ENCODE results near the gene ARRB1. TPM values are rescaled to one million over a fixed set of nuclear protein-coding genes. Genes with fewer than 3 reads are reported as not detected.

The ARRB1 gene
- total and polyA plus RNA-seq, 2 of the 13 experiments (the other 11 are each of a cell fraction or from before 2014, with no cell fraction given) = 22.5 to 35.7 TPM

- TF ChIP-seq, protein P1, sequence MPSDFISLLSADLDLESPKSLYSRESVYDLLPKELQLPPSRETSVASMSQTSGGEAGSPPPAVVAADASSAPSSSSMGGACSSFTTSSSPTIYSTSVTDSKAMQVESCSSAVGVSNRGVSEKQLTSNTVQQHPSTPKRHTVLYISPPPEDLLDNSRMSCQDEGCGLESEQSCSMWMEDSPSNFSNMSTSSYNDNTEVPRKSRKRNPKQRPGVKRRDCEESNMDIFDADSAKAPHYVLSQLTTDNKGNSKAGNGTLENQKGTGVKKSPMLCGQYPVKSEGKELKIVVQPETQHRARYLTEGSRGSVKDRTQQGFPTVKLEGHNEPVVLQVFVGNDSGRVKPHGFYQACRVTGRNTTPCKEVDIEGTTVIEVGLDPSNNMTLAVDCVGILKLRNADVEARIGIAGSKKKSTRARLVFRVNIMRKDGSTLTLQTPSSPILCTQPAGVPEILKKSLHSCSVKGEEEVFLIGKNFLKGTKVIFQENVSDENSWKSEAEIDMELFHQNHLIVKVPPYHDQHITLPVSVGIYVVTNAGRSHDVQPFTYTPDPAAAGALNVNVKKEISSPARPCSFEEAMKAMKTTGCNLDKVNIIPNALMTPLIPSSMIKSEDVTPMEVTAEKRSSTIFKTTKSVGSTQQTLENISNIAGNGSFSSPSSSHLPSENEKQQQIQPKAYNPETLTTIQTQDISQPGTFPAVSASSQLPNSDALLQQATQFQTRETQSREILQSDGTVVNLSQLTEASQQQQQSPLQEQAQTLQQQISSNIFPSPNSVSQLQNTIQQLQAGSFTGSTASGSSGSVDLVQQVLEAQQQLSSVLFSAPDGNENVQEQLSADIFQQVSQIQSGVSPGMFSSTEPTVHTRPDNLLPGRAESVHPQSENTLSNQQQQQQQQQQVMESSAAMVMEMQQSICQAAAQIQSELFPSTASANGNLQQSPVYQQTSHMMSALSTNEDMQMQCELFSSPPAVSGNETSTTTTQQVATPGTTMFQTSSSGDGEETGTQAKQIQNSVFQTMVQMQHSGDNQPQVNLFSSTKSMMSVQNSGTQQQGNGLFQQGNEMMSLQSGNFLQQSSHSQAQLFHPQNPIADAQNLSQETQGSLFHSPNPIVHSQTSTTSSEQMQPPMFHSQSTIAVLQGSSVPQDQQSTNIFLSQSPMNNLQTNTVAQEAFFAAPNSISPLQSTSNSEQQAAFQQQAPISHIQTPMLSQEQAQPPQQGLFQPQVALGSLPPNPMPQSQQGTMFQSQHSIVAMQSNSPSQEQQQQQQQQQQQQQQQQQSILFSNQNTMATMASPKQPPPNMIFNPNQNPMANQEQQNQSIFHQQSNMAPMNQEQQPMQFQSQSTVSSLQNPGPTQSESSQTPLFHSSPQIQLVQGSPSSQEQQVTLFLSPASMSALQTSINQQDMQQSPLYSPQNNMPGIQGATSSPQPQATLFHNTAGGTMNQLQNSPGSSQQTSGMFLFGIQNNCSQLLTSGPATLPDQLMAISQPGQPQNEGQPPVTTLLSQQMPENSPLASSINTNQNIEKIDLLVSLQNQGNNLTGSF (CRISPR knock-in tag; IDR thresholded peaks at IDR 0.05) = 0 out of 2 replicates have a peak, but pooled peaks have one; percentile 16
- TF ChIP-seq, protein P2, sequence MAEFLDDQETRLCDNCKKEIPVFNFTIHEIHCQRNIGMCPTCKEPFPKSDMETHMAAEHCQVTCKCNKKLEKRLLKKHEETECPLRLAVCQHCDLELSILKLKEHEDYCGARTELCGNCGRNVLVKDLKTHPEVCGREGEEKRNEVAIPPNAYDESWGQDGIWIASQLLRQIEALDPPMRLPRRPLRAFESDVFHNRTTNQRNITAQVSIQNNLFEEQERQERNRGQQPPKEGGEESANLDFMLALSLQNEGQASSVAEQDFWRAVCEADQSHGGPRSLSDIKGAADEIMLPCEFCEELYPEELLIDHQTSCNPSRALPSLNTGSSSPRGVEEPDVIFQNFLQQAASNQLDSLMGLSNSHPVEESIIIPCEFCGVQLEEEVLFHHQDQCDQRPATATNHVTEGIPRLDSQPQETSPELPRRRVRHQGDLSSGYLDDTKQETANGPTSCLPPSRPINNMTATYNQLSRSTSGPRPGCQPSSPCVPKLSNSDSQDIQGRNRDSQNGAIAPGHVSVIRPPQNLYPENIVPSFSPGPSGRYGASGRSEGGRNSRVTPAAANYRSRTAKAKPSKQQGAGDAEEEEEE (CRISPR knock-in tag; IDR thresholded peaks at IDR 0.05; ENCODE audit: borderline replicate concordance) = no peak
- no peak for TF ChIP-seq NCOA2 (CRISPR knock-in tag; IDR thresholded peaks at IDR 0.05)
- TF ChIP-seq MYNN (CRISPR knock-in tag; IDR thresholded peaks at IDR 0.05; ENCODE audit: low read depth) = no peak
- no peak for TF ChIP-seq YY1 (IDR thresholded peaks at IDR 0.05; ENCODE audit: insufficient read depth, insufficient replicate concordance, low read depth, low read length)
- TF ChIP-seq, protein P3, sequence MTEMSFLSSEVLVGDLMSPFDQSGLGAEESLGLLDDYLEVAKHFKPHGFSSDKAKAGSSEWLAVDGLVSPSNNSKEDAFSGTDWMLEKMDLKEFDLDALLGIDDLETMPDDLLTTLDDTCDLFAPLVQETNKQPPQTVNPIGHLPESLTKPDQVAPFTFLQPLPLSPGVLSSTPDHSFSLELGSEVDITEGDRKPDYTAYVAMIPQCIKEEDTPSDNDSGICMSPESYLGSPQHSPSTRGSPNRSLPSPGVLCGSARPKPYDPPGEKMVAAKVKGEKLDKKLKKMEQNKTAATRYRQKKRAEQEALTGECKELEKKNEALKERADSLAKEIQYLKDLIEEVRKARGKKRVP (CRISPR knock-in tag; IDR thresholded peaks at IDR 0.05) = no peak
- peak; percentile 30; the same call in 1 of the 2 replicates for TF ChIP-seq ZNF776 (CRISPR knock-in tag; IDR thresholded peaks at IDR 0.05)
- peak; percentile 70; the same call in 1 of the 2 replicates for TF ChIP-seq ZNF616 (CRISPR knock-in tag; IDR thresholded peaks at IDR 0.05; ENCODE audit: low read depth)
- no peak for TF ChIP-seq ZNF510 (CRISPR knock-in tag; IDR thresholded peaks at IDR 0.05; ENCODE audit: low read depth)
- TF ChIP-seq RAD51 (IDR thresholded peaks at IDR 0.05; ENCODE audit: borderline replicate concordance) = no peak
- no peak for TF ChIP-seq ZC3H4 (CRISPR knock-in tag; IDR thresholded peaks at IDR 0.05; ENCODE audit: borderline replicate concordance)
- no peak for TF ChIP-seq FOXK2 (IDR thresholded peaks at IDR 0.05)
- no peak for TF ChIP-seq SETDB1 (CRISPR knock-in tag; IDR thresholded peaks at IDR 0.05; ENCODE audit: borderline replicate concordance)
- TF ChIP-seq FOXO1 (CRISPR knock-in tag; IDR thresholded peaks at IDR 0.05) = 0 out of 2 replicates have a peak, but pooled peaks have one; percentile 16
- TF ChIP-seq ZNF589 (CRISPR knock-in tag; conservative IDR thresholded peaks at IDR 0.05) = peak; percentile 79; the same call in 1 of the 2 replicates
- TF ChIP-seq, protein P4, sequence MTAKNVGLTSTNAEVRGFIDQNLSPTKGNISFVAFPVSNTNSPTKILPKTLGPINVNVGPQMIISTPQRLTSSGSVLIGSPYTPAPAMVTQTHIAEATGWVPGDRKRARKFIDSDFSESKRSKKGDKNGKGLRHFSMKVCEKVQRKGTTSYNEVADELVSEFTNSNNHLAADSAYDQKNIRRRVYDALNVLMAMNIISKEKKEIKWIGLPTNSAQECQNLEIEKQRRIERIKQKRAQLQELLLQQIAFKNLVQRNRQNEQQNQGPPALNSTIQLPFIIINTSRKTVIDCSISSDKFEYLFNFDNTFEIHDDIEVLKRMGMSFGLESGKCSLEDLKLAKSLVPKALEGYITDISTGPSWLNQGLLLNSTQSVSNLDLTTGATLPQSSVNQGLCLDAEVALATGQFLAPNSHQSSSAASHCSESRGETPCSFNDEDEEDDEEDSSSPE (CRISPR knock-in tag; IDR thresholded peaks at IDR 0.05) = no peak
- no peak for TF ChIP-seq ZNF883 (CRISPR knock-in tag; IDR thresholded peaks at IDR 0.05; ENCODE audit: not compliant biosample characterization)
- no peak for TF ChIP-seq ADNP (CRISPR knock-in tag; IDR thresholded peaks at IDR 0.05)
These were observed 519 bp downstream of the ARRB1 start (continued) for GRCh38 chr11:75350743-75351540.
